H9 (cell line): ENCODE data around the gene C1QTNF1. TPM values are rescaled to one million over a fixed set of nuclear protein-coding genes. Genes with fewer than 3 reads are reported as not detected.

Source experiments
- DNase-seq: peaks from one replicate; pipeline ENCODE4 v3.0.0-alpha.2; 2017
- H2AFZ ChIP-seq: one replicate; pipeline ENCODE4 v1.6.1; 2013; ENCODE audit warnings: mild to moderate bottlenecking, low read length, control low read depth, moderate library complexity
- H2AK5ac ChIP-seq: 2 replicates; pipeline ENCODE4 v1.6.1; 2013; ENCODE audit warnings: low read length, control low read depth, mixed read lengths; ENCODE audit not compliant: insufficient read length
- H2BK120ac ChIP-seq: one replicate; pipeline ENCODE4 v1.6.1; 2013; ENCODE audit warnings: low read depth, mild to moderate bottlenecking, low read length, control low read depth, inconsistent platforms; ENCODE audit not compliant: poor library complexity, severe bottlenecking
- H2BK12ac ChIP-seq: 2 replicates; pipeline ENCODE4 v1.6.1; 2013; ENCODE audit warnings: low read length, control low read depth, mixed read lengths, low read depth; ENCODE audit not compliant: insufficient read length
- H2BK15ac ChIP-seq: 2 replicates; pipeline ENCODE4 v1.6.1; 2013; ENCODE audit warnings: low read depth, low read length, control low read depth
- H2BK20ac ChIP-seq: one replicate; pipeline ENCODE4 v1.6.1; 2013; ENCODE audit warnings: low read depth, mild to moderate bottlenecking, low read length, control low read depth, inconsistent platforms; ENCODE audit not compliant: poor library complexity, severe bottlenecking
- H2BK5ac ChIP-seq: 2 replicates; pipeline ENCODE4 v1.6.1; 2013; ENCODE audit warnings: low read length, control low read depth, mixed read lengths; ENCODE audit not compliant: insufficient read length
- H3K14ac ChIP-seq: 2 replicates; pipeline ENCODE4 v1.6.1; 2013; ENCODE audit warnings: low read length, control low read depth; ENCODE audit not compliant: insufficient read depth
- H3K18ac ChIP-seq: 2 replicates; pipeline ENCODE4 v1.6.1; 2013; ENCODE audit warnings: low read depth, mild to moderate bottlenecking, mixed read lengths, low read length, control low read depth; ENCODE audit not compliant: insufficient read length
- H3K23ac ChIP-seq: 2 replicates; pipeline ENCODE4 v1.6.1; 2013; ENCODE audit warnings: low read length, control low read depth, mixed read lengths, low read depth; ENCODE audit not compliant: insufficient read length
- H3K23me2 ChIP-seq: 2 replicates; pipeline ENCODE4 v1.6.1; 2013; ENCODE audit warnings: low read depth, mild to moderate bottlenecking, mixed read lengths, low read length, control low read depth; ENCODE audit not compliant: insufficient read length, poor library complexity, severe bottlenecking
- H3K27ac ChIP-seq: 2 replicates; pipeline ENCODE4 v1.5.1; 2013; ENCODE audit warnings: low read length, control low read depth, mixed read lengths, low read depth; ENCODE audit not compliant: insufficient read length
- H3K27me3 ChIP-seq: 2 replicates; pipeline ENCODE4 v1.6.1; 2013; ENCODE audit warnings: low read length, control low read depth, inconsistent platforms; ENCODE audit not compliant: insufficient read depth
- H3K4ac ChIP-seq: 2 replicates; pipeline ENCODE4 v1.6.1; 2013; ENCODE audit warnings: low read depth, mild to moderate bottlenecking, control low read depth, inconsistent platforms, low read length, moderate library complexity
- H3K4me1 ChIP-seq: 2 replicates; pipeline ENCODE4 v1.6.1; 2013; ENCODE audit warnings: low read length, control low read depth, inconsistent platforms; ENCODE audit not compliant: insufficient read depth
- H3K4me2 ChIP-seq: 2 replicates; pipeline ENCODE4 v1.6.1; 2013; ENCODE audit warnings: low read length, control low read depth, mixed read lengths; ENCODE audit not compliant: insufficient read length, insufficient read depth
- H3K56ac ChIP-seq: 2 replicates; pipeline ENCODE4 v1.6.1; 2013; ENCODE audit warnings: low read depth, mild to moderate bottlenecking, mixed read lengths, low read length, control low read depth; ENCODE audit not compliant: insufficient read length
- H3K79me1 ChIP-seq: 2 replicates; pipeline ENCODE4 v1.6.1; 2013; ENCODE audit warnings: low read depth, mild to moderate bottlenecking, moderate library complexity, low read length, control low read depth, inconsistent platforms; ENCODE audit not compliant: insufficient read depth, poor library complexity, severe bottlenecking
- H3K79me2 ChIP-seq: 2 replicates; pipeline ENCODE4 v1.6.1; 2013; ENCODE audit warnings: low read length, control low read depth, inconsistent platforms; ENCODE audit not compliant: insufficient read depth
- H3K9ac ChIP-seq: 2 replicates; pipeline ENCODE4 v1.6.1; 2013; ENCODE audit warnings: low read length, control low read depth, mixed read lengths; ENCODE audit not compliant: insufficient read length; ENCODE audit errors: extremely low read depth
- H3K9me3 ChIP-seq: one replicate; pipeline ENCODE4 v1.6.1; 2013; ENCODE audit warnings: low read depth, low read length, inconsistent platforms; ENCODE audit not compliant: control insufficient read depth
- H3T11ph ChIP-seq: one replicate; pipeline ENCODE4 v1.6.1; 2013; ENCODE audit warnings: mild to moderate bottlenecking, low read length, control low read depth, inconsistent platforms
- H4K20me1 ChIP-seq: one replicate; pipeline ENCODE4 v1.6.1; 2013; ENCODE audit not compliant: control insufficient read depth, insufficient read length, insufficient read depth
- H4K5ac ChIP-seq: 2 replicates; pipeline ENCODE4 v1.6.1; 2013; ENCODE audit warnings: low read depth, mild to moderate bottlenecking, mixed read lengths, low read length, control low read depth; ENCODE audit not compliant: insufficient read length
- H4K8ac ChIP-seq: replicated peaks from 2 replicates; pipeline ENCODE4 v1.6.1; 2013; ENCODE audit warnings: low read length, control low read depth, mixed read lengths, low read depth; ENCODE audit not compliant: insufficient read length
- H4K91ac ChIP-seq: 2 replicates; pipeline ENCODE4 v1.6.1; 2013; ENCODE audit warnings: low read depth, mild to moderate bottlenecking, moderate library complexity, mixed read lengths, low read length, control low read depth; ENCODE audit not compliant: insufficient read length
- H3K27ac Mint-ChIP-seq, 3 experiments: 2 replicates in 2 of 3; 3 replicates in 1 of 3; pipeline ENCODE4 v1.8.0; 2020 to 2021; ENCODE audit warnings: mixed read lengths in 3 of 3, mild to moderate bottlenecking in 1 of 3, moderate library complexity in 1 of 3
- H3K27me3 Mint-ChIP-seq: 2 replicates; pipeline ENCODE4 v1.8.0; 2021; ENCODE audit warnings: low read depth, mild to moderate bottlenecking, moderate library complexity, mixed read lengths
- H3K36me3 Mint-ChIP-seq, 3 experiments: 2 replicates in 2 of 3; 3 replicates in 1 of 3; pipeline ENCODE4 v1.8.0; 2020 to 2021; ENCODE audit warnings: low read depth in 3 of 3, mixed read lengths in 3 of 3; ENCODE audit not compliant: insufficient read depth in 1 of 3
- H3K4me1 Mint-ChIP-seq, 2 experiments: 2 replicates each; pipeline ENCODE4 v1.8.0; 2020; ENCODE audit warnings: mixed read lengths in 2 of 2
- H3K4me3 Mint-ChIP-seq, 2 experiments: 2 replicates in 1 of 2; 3 replicates in 1 of 2; pipeline ENCODE4 v1.8.0; 2020 to 2021; ENCODE audit warnings: mild to moderate bottlenecking in 2 of 2, mixed read lengths in 2 of 2, moderate library complexity in 1 of 2
- H3K9me3 Mint-ChIP-seq, 2 experiments: 2 replicates in 1 of 2; 3 replicates in 1 of 2; pipeline ENCODE4 v1.8.0; 2020; ENCODE audit warnings: mild to moderate bottlenecking in 2 of 2, mixed read lengths in 2 of 2, moderate library complexity in 1 of 2
- CTCF ChIP-seq: fragments of 200-600 bp; sonication (generic); conservative IDR thresholded peaks from 3 replicates; pipeline ENCODE4 v1.8.0; 2021; ENCODE audit warnings: antibody characterized with exemption, mild to moderate bottlenecking
- WGBS: extraction: QIAGEN DNeasy Blood & Tissue Kit; methylation state at CpG from one replicate; pipeline ENCODE4 v1.1.7; 2013; ENCODE audit warnings: missing lambda C conversion rate, low lambda C conversion rate, mixed read lengths; ENCODE audit not compliant: insufficient read length; ENCODE audit errors: extremely low coverage; 5-methylcytosine and 5-hydroxymethylcytosine counted together
- long read RNA-seq: library from polyadenylated mRNA; unstranded; transcript quantifications from one replicate; pipeline ENCODE4 v2.0.0, GENCODE V29; 2020
- total RNA-seq: library from RNA; stranded (reverse); gene quantifications from 2 replicates; pipeline ENCODE4 v1.2.1, GENCODE V29; 2021

C1QTNF1 gene, protein sequence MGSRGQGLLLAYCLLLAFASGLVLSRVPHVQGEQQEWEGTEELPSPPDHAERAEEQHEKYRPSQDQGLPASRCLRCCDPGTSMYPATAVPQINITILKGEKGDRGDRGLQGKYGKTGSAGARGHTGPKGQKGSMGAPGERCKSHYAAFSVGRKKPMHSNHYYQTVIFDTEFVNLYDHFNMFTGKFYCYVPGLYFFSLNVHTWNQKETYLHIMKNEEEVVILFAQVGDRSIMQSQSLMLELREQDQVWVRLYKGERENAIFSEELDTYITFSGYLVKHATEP
- 0.55 and 0.96 TPM in 2 replicates for total RNA-seq
- long read RNA-seq, partial matches to known transcripts, result 0 of 2 reads
- long read RNA-seq, other reads (novel, unspliced or antisense), result 0 of 2 reads

DNA sequence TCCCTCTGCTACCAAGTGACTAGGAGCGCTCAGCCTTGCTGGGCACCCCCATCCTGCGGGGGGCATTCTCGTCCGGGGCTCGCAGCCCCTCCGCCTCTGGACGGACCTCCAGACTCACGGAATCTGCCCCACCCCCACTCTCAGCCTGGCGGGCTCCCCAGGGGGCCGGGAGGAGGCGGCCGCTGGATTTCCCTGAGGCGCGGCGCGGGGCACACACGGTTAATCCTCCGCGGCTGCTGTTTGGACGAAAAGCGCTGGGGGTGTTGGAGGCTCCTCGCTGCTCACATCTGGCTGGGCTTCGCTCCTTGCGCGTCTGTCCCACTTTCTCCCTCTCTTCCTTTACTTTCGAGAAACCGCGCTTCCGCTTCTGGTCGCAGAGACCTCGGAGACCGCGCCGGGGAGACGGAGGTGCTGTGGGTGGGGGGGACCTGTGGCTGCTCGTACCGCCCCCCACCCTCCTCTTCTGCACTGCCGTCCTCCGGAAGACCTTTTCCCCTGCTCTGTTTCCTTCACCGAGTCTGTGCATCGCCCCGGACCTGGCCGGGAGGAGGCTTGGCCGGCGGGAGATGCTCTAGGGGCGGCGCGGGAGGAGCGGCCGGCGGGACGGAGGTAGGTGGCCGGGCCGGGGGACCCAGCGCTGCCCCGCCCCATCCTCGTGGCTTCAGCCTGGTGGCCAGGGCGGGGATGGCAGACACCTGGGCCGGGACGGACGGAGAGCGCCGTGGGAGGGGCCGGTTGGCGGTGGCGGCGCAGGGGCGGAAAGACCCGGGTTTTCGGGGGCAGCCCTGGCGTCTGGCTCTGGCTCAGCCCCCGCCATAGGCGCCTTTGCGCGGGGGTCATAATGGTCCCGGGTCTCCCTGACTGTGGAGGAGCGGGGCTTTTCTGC, at the start of gene C1QTNF1:
Gene C1QTNF1 (plus strand): TSS at position 284 of the 886 bp plus-strand sequence. CDS start 19,800 bp downstream, outside the sequence.
- no peaks in the 10 kb centered on the region; a peak in 1 of 7 replicates for H3K36me3 Mint-ChIP-seq

More for the DNA sequence above, at the start of gene C1QTNF1:
- H3K4me3 Mint-ChIP-seq, result peak within 1 kb of the TSS; percentile 76 to 85
- Histone ChIP-seq H3K4ac (no peak within 1 kb of the TSS), H4K8ac (no peak within 1 kb of the TSS), H3K23me2 (peaks cover 13% of the 10 kb centered on the region), H2BK5ac (no peak within 1 kb of the TSS), H3K27me3 (peaks cover 36% of the 10 kb centered on the region; the same call in 1 of the 2 replicates), H2BK20ac (no peak within 1 kb of the TSS), H3K14ac (peak within 1 kb of the TSS; percentile 65), H2BK12ac (no peak within 1 kb of the TSS), H3K27ac (no peak within 1 kb of the TSS), H3K9ac (no peak within 1 kb of the TSS), H2BK120ac (no peak within 1 kb of the TSS), H4K5ac (no peak within 1 kb of the TSS), H2AFZ (peak within 1 kb of the TSS; percentile 24), H3K18ac (no peak within 1 kb of the TSS), H4K91ac (no peak within 1 kb of the TSS), H3K79me2 (no peaks in the 10 kb centered on the region), H3K4me1 (no peaks in the 10 kb centered on the region), H4K20me1 (no peaks in the 10 kb centered on the region), H3K23ac (no peak within 1 kb of the TSS), H2BK15ac (no peak within 1 kb of the TSS), H3K9me3 (no peaks in the 10 kb centered on the region), H3T11ph (no peak within 1 kb of the TSS), H3K4me2 (peak within 1 kb of the TSS; percentile 89), H3K56ac (no peak within 1 kb of the TSS), H3K79me1 (no peaks in the 10 kb centered on the region), H2AK5ac (no peak within 1 kb of the TSS)
- H3K9me3 Mint-ChIP-seq, result no peaks in the 10 kb centered on the region
- peak; percentile 63 for TF ChIP-seq CTCF
- peak; percentile 73 for DNase-seq
- WGBS, result no CpG with 5 or more reads among the region's 77 CpGs
- H3K27ac Mint-ChIP-seq, result no peak within 1 kb of the TSS
- peaks cover 100% of the 10 kb centered on the region for H3K27me3 Mint-ChIP-seq
- H3K4me1 Mint-ChIP-seq, result peaks cover 10 to 24% of the 10 kb centered on the region in 2 experiments
